Medulla oblongata (tissue), 1 donor: ENCODE data around the gene ATP1B2.

ENCODE experiments used
- DNase-seq: peaks from one replicate; pipeline ENCODE4 v3.0.0-alpha.2; 2015; ENCODE audit errors: extremely low spot score

Gene ATP1B2

DNA sequence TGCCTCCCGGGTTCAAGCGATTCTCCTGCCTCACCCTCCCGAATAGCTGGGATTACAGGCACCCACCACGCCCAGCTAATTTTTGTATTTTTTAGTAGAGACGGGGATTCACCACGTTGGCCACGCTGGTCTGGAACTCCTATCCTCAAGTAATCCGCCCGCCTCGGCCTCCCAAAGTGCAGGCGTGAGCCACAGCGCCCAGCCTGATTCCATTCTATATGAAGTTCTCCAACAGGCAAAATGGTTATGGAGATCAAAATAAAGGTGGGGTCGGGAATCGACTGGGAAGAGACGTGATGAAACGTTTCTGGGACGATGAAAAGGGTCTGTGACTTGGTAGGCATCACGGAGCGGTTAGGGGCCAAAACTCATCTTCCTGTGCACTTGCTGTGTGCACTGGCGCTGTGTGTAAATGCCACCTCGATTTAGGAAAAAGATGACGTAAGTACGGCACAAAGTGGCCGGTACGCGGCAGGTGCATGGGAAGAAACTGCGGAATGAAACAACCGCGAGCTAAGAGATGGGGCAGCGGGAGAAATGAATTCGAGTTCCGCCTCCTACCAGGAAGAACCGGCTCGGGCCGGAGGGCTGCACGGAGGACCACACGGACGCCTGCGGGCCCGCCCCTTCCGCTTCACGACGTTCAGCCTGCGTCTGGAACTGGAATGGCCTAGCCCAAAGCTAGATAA is 35.0 kb downstream of the ATP1B2 start:
- DNase-seq: peak; percentile 97

GRCh38 chr17:7686222-7687071 is 35.7 kb downstream of the ATP1B2 start:
- peak; percentile 91 for DNase-seq

DNA sequence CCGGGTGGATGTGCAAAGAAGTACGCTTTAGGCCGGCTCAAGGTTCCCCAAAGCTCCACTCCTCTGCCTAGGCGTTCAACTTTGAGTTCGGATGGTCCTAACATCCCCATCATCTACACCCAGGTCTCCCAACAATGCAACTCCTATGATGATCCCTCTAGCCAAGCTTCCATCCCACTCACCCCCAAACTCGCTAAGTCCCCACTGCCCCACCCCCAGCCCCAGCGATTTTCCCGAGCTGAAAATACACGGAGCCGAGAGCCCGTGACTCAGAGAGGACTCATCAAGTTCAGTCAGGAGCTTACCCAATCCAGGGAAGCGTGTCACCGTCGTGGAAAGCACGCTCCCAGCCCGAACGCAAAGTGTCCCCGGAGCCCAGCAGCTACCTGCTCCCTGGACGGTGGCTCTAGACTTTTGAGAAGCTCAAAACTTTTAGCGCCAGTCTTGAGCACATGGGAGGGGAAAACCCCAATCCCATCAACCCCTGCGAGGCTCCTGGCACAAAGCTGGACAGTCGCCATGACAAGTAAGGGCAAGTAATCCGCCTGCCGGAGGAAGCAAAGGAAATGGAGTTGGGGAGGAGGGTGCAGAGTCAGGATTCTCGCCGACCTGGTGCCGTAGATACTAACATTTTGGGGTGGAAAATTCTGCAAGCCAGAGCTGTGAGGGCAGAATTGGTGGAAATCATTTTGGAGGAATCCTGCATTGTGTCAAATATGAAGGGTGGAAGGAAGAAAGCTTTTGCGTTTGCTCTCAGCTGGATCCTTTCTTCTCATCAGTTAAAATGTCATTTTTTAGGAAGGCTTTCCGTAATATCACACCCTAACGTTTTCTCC is 36.6 kb downstream of the ATP1B2 start, which contains the start of gene TP53:
Gene TP53 (minus strand): TSS at position 419 of the 836 bp plus-strand sequence. CDS start 10,896 bp downstream, outside the sequence.
- peak; percentile 97 for DNase-seq

DNA sequence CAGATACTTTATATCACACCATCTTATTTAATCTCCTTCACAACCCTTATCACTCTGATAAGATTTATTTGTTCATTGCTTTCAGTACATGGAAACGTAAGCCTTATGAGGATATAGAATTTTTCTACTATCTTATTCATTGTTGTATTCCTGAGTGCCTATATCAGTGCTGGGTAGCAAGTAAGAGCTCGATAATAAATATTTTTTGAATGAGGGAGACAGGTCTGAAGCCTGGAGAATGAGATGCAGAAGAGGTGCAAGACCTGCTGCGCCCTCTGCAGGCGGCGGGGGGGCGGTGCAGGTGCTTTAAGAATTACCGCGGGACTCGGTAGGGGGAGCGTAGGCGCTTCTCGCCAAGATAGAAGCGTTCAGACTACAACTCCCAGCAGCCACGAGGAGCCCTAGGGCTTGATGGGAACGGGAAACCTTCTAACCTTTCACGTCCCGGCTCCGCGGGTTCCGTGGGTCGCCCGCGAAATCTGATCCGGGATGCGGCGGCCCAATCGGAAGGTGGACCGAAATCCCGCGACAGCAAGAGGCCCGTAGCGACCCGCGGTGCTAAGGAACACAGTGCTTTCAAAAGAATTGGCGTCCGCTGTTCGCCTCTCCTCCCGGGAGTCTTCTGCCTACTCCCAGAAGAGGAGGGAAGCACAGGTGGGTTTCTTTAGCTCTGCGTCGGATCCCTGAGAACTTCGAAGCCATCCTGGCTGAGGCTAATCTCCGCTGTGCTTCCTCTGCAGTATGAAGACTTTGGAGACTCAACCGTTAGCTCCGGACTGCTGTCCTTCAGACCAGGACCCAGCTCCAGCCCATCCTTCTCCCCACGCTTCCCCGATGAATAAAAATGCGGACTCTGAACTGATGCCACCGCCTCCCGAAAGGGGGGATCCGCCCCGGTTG is 37.4 kb downstream of the ATP1B2 start, which contains the start of gene WRAP53:
Gene WRAP53 (plus strand): TSS at position 570 of the 900 bp plus-strand sequence. CDS start 172 bp downstream, at position 742.
- DNase-seq: peak; percentile 99

DNA sequence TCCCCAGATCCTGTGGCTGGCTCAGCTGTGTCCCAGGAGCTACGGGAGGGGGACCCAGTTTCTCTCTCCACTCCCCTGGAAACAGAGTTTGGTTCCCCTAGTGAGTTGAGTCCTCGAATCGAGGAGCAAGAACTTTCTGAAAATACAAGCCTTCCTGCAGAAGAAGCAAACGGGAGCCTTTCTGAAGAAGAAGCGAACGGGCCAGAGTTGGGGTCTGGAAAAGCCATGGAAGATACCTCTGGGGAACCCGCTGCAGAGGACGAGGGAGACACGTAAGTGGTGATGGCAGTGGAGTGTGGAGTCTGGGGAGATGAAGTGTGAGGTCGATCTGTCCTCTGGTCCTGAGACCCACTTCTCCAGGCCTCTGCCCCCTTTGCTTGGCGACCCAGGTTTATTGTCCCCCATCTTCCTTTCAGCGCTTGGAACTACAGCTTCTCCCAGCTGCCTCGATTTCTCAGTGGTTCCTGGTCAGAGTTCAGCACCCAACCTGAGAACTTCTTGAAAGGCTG is 38.1 kb downstream of the ATP1B2 start:
- DNase-seq: no peak

DNA sequence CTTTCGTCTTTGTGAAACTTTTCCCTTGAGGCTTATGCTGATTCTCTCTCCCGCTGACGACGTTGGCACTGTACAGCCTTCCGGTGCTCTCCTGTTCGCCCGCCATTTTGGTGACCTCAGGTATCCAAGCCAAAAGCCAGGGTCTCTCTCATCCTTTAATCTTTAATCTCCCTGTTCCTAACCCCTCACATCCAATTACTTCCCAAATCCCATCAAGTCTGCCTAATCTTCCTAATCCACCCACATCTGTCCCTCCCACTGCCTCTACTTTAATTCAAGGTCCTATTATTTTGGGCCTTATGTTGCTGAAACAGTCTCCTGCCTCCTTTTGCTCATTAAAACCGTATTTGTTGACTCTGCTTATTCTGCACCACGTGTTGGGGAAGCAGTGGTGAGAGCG is 44.9 kb downstream of the ATP1B2 start:
- DNase-seq: no peak

GRCh38 chr17:7697828-7698588 is 47.3 kb downstream of the ATP1B2 start:
- no peak for DNase-seq

DNA sequence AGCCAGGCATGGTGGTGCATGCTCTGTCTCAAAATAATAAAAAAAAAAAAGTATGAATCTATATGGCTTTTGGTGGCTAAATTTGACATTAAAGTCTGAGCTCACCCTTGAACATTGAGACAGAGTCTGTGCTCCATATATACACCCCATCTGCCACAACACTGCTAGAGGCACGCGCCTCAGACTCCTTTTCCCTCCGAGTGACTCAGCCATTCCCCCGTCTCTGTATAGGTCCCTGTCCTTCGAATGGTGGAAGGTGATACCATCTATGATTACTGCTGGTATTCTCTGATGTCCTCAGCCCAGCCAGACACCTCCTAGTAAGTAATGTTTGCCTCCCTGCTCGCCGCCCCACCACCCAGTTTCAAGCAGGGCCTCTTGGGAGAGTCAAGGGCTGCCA is 49.8 kb downstream of the ATP1B2 start:
- DNase-seq: no peak

DNA sequence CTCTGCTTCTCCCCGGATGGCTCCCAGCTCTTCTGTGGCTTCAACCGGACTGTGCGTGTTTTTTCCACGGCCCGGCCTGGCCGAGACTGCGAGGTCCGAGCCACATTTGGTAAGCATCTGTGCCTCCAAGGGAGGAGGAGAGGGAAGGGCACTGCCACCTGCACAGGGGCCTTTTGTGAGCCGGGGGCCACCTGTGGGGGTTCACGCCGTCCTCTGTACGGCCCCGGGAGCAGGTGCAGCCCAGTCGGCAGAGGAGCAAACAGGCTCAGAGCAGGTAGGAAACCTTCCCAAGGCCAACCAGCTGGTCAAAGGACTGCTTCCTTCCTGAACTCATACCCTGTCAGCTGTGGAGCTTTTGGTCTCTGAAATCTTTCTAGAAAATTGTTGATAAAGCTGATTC is 51.0 kb downstream of the ATP1B2 start:
- DNase-seq: no peak

DNA sequence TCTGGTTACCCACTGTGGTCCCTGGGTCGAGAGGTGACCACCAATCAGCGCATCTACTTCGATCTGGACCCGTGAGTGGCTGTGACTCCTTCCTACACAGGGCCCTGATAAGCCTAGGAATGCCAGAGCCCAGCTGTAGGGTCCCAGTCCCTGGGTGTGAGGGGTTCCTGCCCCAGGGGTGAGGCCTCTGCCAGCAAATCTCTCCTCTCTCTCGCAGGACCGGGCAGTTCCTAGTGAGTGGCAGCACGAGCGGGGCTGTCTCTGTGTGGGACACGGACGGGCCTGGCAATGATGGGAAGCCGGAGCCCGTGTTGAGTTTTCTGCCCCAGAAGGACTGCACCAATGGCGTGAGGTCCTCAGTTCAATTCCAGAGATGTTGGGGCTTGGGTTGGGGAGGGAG is 52.0 kb downstream of the ATP1B2 start:
- DNase-seq: no peak

- no peak for DNase-seq
Observed at GRCh38 chr17:7703584-7704479, 53.1 kb downstream of the ATP1B2 start.

GRCh38 chr17:7704601-7705268 is 54.0 kb downstream of the ATP1B2 start, which contains the start of gene EFNB3:
Gene EFNB3, plus strand, starts transcription at chr17:7705202. Its CDS starts 397 bp downstream, at chr17:7705599.
- DNase-seq: no peak

DNA sequence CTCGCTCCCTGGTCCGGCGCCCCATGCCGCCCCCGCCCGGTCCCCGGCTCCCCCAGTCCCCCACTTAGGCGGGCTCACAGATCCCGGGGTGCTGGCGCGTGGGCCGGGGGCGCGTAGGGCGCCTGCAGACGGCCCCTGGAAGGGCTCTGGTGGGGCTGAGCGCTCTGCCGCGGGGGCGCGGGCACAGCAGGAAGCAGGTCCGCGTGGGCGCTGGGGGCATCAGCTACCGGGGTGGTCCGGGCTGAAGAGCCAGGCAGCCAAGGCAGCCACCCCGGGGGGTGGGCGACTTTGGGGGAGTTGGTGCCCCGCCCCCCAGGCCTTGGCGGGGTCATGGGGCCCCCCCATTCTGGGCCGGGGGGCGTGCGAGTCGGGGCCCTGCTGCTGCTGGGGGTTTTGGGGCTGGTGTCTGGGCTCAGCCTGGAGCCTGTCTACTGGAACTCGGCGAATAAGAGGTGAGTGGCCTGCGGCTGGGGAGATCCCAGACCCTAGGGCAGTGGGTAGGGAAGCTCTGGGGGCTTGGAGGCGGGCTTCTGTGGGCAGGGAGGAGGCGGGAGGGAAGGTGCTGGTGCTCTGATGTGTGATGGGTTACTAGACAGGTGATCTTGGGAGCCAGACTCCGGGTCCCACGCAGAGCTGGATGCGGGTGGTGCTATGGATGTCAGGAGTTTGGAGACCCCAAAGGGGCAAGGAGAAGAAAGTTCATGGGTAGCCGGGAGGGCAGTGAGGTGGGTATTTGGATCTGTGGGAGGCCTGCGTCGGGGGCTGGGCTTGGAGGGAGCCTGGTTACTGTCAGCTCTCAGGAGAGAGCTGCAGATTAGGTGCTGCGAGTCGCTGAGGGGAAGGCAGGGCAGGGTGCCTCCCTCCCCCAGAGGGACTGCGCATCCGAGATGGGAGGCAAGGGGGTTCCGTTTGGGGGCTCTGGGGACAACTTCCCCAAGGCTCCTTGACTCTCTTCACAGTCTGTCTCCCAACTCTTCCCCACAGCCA is 54.8 kb downstream of the ATP1B2 start:
- DNase-seq: no peak

- no peak for DNase-seq
Observed at GRCh38 chr17:7706631-7707354, 56.1 kb downstream of the ATP1B2 start.
